IPS-18c (cell line): ENCODE measurements around the gene DAB2IP.

ENCODE experiments used
- H3K4me3 ChIP-seq: 2 replicates; pipeline ENCODE4 v1.7.0; 2013; ENCODE audit warnings: low read depth, mild to moderate bottlenecking, low read length, moderate library complexity; ENCODE audit not compliant: insufficient read depth
- H3K9me3 ChIP-seq: one replicate; pipeline ENCODE4 v1.6.1; 2013; ENCODE audit warnings: mild to moderate bottlenecking, low read length, moderate library complexity; ENCODE audit not compliant: control insufficient read depth, insufficient read depth

DAB2IP gene

GRCh38 chr9:121652021-121652837 lies 795 bp downstream of the DAB2IP start:
- Histone ChIP-seq H3K4me3 (peak overlapping the region; percentile 50), H3K9me3 (peaks cover 3% of the 10 kb centered on the region)

GRCh38 chr9:121652838-121653231 lies 1.4 kb downstream of the DAB2IP start:
- Histone ChIP-seq H3K9me3 (peaks cover 3% of the 10 kb centered on the region), H3K4me3 (no peak overlapping the region; the same call in 1 of the 2 replicates)

- no peak overlapping the region for H3K4me3 ChIP-seq
- H3K9me3 ChIP-seq, result peaks cover 3% of the 10 kb centered on the region
Measured at GRCh38 chr9:121654499-121655140, 3.2 kb downstream of the DAB2IP start.

- no peak overlapping the region for H3K4me3 ChIP-seq
- peaks cover 3% of the 10 kb centered on the region for H3K9me3 ChIP-seq
Measured at GRCh38 chr9:121655231-121655755, 3.9 kb downstream of the DAB2IP start.

GRCh38 chr9:121656941-121657470 lies 5.6 kb downstream of the DAB2IP start:
- no peaks in the 10 kb centered on the region for H3K9me3 ChIP-seq
- no peak overlapping the region for H3K4me3 ChIP-seq

- Histone ChIP-seq H3K9me3 (no peaks in the 10 kb centered on the region), H3K4me3 (no peak overlapping the region)
Measured at GRCh38 chr9:121658166-121658565, 6.7 kb downstream of the DAB2IP start.

- Histone ChIP-seq H3K9me3 (no peaks in the 10 kb centered on the region), H3K4me3 (no peak overlapping the region)
Measured at GRCh38 chr9:121658591-121658990, 7.2 kb downstream of the DAB2IP start.

- Histone ChIP-seq H3K4me3 (no peak overlapping the region), H3K9me3 (no peaks in the 10 kb centered on the region)
Measured at GRCh38 chr9:121660367-121660766, 8.9 kb downstream of the DAB2IP start.

GRCh38 chr9:121660876-121661275 lies 9.4 kb downstream of the DAB2IP start:
- Histone ChIP-seq H3K4me3 (no peak overlapping the region), H3K9me3 (no peaks in the 10 kb centered on the region)

GRCh38 chr9:121661328-121661727 lies 9.9 kb downstream of the DAB2IP start:
- no peak overlapping the region for H3K4me3 ChIP-seq
- H3K9me3 ChIP-seq, result no peaks in the 10 kb centered on the region

GRCh38 chr9:121662359-121662758 lies 10.9 kb downstream of the DAB2IP start:
- no peaks in the 10 kb centered on the region for H3K9me3 ChIP-seq
- H3K4me3 ChIP-seq, result no peak overlapping the region

GRCh38 chr9:121662891-121663580 lies 11.6 kb downstream of the DAB2IP start:
- Histone ChIP-seq H3K9me3 (no peaks in the 10 kb centered on the region), H3K4me3 (no peak overlapping the region)

GRCh38 chr9:121663591-121663990 lies 12.2 kb downstream of the DAB2IP start:
- H3K9me3 ChIP-seq, result no peaks in the 10 kb centered on the region
- H3K4me3 ChIP-seq, result no peak overlapping the region

GRCh38 chr9:121666294-121666693 lies 14.9 kb downstream of the DAB2IP start:
- Histone ChIP-seq H3K4me3 (no peak overlapping the region), H3K9me3 (no peaks in the 10 kb centered on the region)

- no peak overlapping the region for H3K4me3 ChIP-seq
- H3K9me3 ChIP-seq, result no peaks in the 10 kb centered on the region
Measured at GRCh38 chr9:121667214-121667613, 15.8 kb downstream of the DAB2IP start.

- H3K9me3 ChIP-seq, result no peaks in the 10 kb centered on the region
- H3K4me3 ChIP-seq, result no peak overlapping the region
Measured at GRCh38 chr9:121667890-121668289, 16.5 kb downstream of the DAB2IP start.

GRCh38 chr9:121670431-121670830 lies 19.0 kb downstream of the DAB2IP start:
- Histone ChIP-seq H3K9me3 (no peaks in the 10 kb centered on the region), H3K4me3 (no peak overlapping the region)
